Vagina (tissue), 2 donors: ENCODE measurements around the gene STX19.

Experiments
- POLR2A ChIP-seq, 2 donors: fragments of 450-650 bp; IDR thresholded peaks; one replicate each; pipeline ENCODE4 v1.6.1; 2017; ENCODE audit warnings: antibody characterized with exemption in 2 of 2, mild to moderate bottlenecking in 2 of 2, moderate library complexity in 2 of 2
- POLR2AphosphoS5 ChIP-seq, 2 donors: sonication (generic); formaldehyde crosslinking; IDR thresholded peaks; one replicate each; pipeline ENCODE4 v1.9.0; 2017; ENCODE audit warnings: antibody characterized with exemption in 2 of 2, mild to moderate bottlenecking in 2 of 2, low read depth in 1 of 2; ENCODE audit not compliant: insufficient read depth in 1 of 2
- TF ChIP-seq, protein P1 (sequence below), 3 experiments: fragments of 450-650 bp in 2 of 3; fragments of 200-600 bp in 1 of 3; sonication (generic) in 1 of 3; IDR thresholded peaks; one replicate each; pipeline ENCODE4 v1.5.1; 2017 to 2019; ENCODE audit warnings: antibody characterized with exemption in 3 of 3, mild to moderate bottlenecking in 2 of 3, moderate library complexity in 2 of 3

DNA sequence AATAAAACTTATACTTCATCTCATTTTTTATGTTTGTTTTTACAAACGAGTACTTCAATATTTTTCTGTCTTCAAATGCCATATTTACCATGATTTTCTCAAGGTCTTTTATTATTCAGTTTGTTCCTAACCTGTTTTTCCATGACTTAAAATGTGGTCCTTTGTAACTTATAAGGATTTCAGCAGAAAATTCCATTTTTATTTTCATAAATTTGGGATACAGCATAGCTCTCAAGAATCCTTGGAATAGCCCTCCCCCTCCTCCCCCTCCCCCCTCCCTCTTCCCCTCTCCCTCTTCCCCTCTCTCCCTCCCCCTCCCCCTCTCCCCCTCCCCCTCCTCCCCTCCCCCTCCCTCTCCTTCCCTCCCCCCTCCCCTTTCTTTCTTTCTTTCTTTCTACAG lies 14.9 kb upstream of the STX19 start:
- TF ChIP-seq POLR2A (IDR thresholded peaks at IDR 0.05) (no peak), POLR2AphosphoS5 (IDR thresholded peaks at IDR 0.05; ENCODE audit: insufficient read depth in 1 of 2, low read depth in 1 of 2) (no peak)
- TF ChIP-seq, protein P1, sequence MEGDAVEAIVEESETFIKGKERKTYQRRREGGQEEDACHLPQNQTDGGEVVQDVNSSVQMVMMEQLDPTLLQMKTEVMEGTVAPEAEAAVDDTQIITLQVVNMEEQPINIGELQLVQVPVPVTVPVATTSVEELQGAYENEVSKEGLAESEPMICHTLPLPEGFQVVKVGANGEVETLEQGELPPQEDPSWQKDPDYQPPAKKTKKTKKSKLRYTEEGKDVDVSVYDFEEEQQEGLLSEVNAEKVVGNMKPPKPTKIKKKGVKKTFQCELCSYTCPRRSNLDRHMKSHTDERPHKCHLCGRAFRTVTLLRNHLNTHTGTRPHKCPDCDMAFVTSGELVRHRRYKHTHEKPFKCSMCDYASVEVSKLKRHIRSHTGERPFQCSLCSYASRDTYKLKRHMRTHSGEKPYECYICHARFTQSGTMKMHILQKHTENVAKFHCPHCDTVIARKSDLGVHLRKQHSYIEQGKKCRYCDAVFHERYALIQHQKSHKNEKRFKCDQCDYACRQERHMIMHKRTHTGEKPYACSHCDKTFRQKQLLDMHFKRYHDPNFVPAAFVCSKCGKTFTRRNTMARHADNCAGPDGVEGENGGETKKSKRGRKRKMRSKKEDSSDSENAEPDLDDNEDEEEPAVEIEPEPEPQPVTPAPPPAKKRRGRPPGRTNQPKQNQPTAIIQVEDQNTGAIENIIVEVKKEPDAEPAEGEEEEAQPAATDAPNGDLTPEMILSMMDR (IDR thresholded peaks at IDR 0.05) = no peak
